ENCODE results near the gene FGD6.
A peak's percentile ranks its signal among the peaks of the same experiment; 100 is the strongest.
"Not testable (repeated sequence)": the region's sequence is repeated elsewhere in the genome, so short reads cannot be mapped to it uniquely, and the experiment has no call there.

Gene FGD6

GRCh38 chr12:95217377-95218149 is at the start of gene FGD6, which contains the start of gene VEZT:
FGD6 (minus strand) TSS chr12:95217467; CDS start chr12:95217240, 227 bp downstream.
VEZT (plus strand) TSS chr12:95217807; CDS start chr12:95217851, 44 bp downstream.
- peak; percentile 96 for DNase-seq

GRCh38 chr12:95266254-95266653 is 49.0 kb upstream of the FGD6 start:
- no peak for DNase-seq

GRCh38 chr12:95265765-95266164 is 48.5 kb upstream of the FGD6 start:
- no peak for DNase-seq

GRCh38 chr12:95262808-95263207 is 45.5 kb upstream of the FGD6 start:
- DNase-seq: no peak

GRCh38 chr12:95261109-95261508 is 43.8 kb upstream of the FGD6 start:
- no peak for DNase-seq

- DNase-seq: no peak
These were observed 42.1 kb upstream of the FGD6 start for GRCh38 chr12:95259368-95259767.

- DNase-seq: no peak
These were observed 41.5 kb upstream of the FGD6 start for GRCh38 chr12:95258803-95259202.

- DNase-seq: no peak
These were observed 40.9 kb upstream of the FGD6 start for GRCh38 chr12:95258151-95258550.

- no peak for DNase-seq
These were observed 40.3 kb upstream of the FGD6 start for GRCh38 chr12:95257541-95257940.

GRCh38 chr12:95253386-95253785 is 36.1 kb upstream of the FGD6 start:
- DNase-seq: no peak

- DNase-seq: no peak
These were observed 31.5 kb upstream of the FGD6 start for GRCh38 chr12:95248604-95249360.

GRCh38 chr12:95248095-95248494 is 30.8 kb upstream of the FGD6 start:
- DNase-seq: no peak

GRCh38 chr12:95244350-95244749 is 27.1 kb upstream of the FGD6 start:
- DNase-seq: no peak

GRCh38 chr12:95243497-95244183 is 26.4 kb upstream of the FGD6 start:
- no peak for DNase-seq

GRCh38 chr12:95241761-95242506 is 24.7 kb upstream of the FGD6 start:
- DNase-seq: no peak

- DNase-seq: not testable (repeated sequence)
These were observed 23.9 kb upstream of the FGD6 start for GRCh38 chr12:95241138-95241537.

GRCh38 chr12:95240556-95240955 is 23.3 kb upstream of the FGD6 start:
- DNase-seq: no peak

- DNase-seq: not testable (repeated sequence)
These were observed 22.6 kb upstream of the FGD6 start for GRCh38 chr12:95239835-95240234.

- no peak for DNase-seq
These were observed 21.9 kb upstream of the FGD6 start for GRCh38 chr12:95239216-95239615.

- no peak for DNase-seq
These were observed 20.9 kb upstream of the FGD6 start for GRCh38 chr12:95238150-95238549.

GRCh38 chr12:95237315-95237714 is 20.0 kb upstream of the FGD6 start:
- no peak for DNase-seq

GRCh38 chr12:95235621-95236020 is 18.4 kb upstream of the FGD6 start:
- not testable (repeated sequence) for DNase-seq

- DNase-seq: not testable (repeated sequence)
These were observed 16.9 kb upstream of the FGD6 start for GRCh38 chr12:95234187-95234586.

Measured in NCI-H1694 treated with DMSO at 0.1 percent for 48 hours (cell line).